ENCODE results near the gene LEFTY2. TPM values are rescaled to one million over a fixed set of nuclear protein-coding genes. Genes with fewer than 3 reads are reported as not detected.

Gene LEFTY2
- total and polyA plus RNA-seq, 2 of the 4 experiments (the other 2 are of a cell fraction), result not detected

GRCh38 chr1:225979421-225979820, 38.4 kb upstream of the LEFTY2 start:
- Histone ChIP-seq H3K56ac (ENCODE audit: extremely low read depth, insufficient read depth, low read length) (no peak overlapping the region), H3K36me3 (ENCODE audit: control insufficient read depth, insufficient read depth, low read length) (peaks cover 28% of the 10 kb centered on the region), H2AK9ac (replicated peaks; ENCODE audit: low read depth, low read length, poor library complexity) (no peak overlapping the region), H2BK120ac (ENCODE audit: low read depth, low read length) (no peak overlapping the region), H4K5ac (ENCODE audit: low read depth, low read length) (no peak overlapping the region), H2BK15ac (ENCODE audit: low read depth, low read length) (no peak overlapping the region), H3K9ac (ENCODE audit: low read depth, low read length) (no peak overlapping the region), H3K23ac (ENCODE audit: low read depth, low read length) (no peak overlapping the region), H2BK20ac (ENCODE audit: low read depth, low read length) (no peak overlapping the region), H3K27me3 (ENCODE audit: control insufficient read depth, insufficient read depth, low read length) (no peaks in the 10 kb centered on the region), H3K4me1 (ENCODE audit: control insufficient read depth, insufficient read depth, low read length) (no peaks in the 10 kb centered on the region), H3K4ac (ENCODE audit: low read depth, low read length) (no peak overlapping the region), H3K9me1 (ENCODE audit: insufficient read depth, low read length) (no peaks in the 10 kb centered on the region), H4K91ac (ENCODE audit: insufficient read depth, low read depth, low read length) (no peak overlapping the region), H3K18ac (ENCODE audit: low read depth, low read length) (no peak overlapping the region), H3K9me3 (ENCODE audit: control insufficient read depth, insufficient read depth, low read length) (peaks cover 4% of the 10 kb centered on the region; the same call in 1 of the 2 replicates), H2AK5ac (ENCODE audit: low read depth, low read length) (no peak overlapping the region), H3K27ac (ENCODE audit: insufficient read depth, low read length) (no peak overlapping the region), H2AFZ (replicated peaks; ENCODE audit: low read length, poor library complexity) (no peak overlapping the region), H2BK5ac (ENCODE audit: low read depth, low read length, poor library complexity, severe bottlenecking) (no peak overlapping the region), H3K79me1 (ENCODE audit: low read depth in 1 of 2, low read length in 2 of 2) (no peaks in the 10 kb centered on the region; a peak in 1 of 4 replicates), H3K4me3 (ENCODE audit: insufficient read depth, low read depth, low read length) (no peak overlapping the region), H4K20me1 (ENCODE audit: insufficient read depth, low read length) (no peaks in the 10 kb centered on the region), H3K4me2 (ENCODE audit: low read depth, low read length) (no peak overlapping the region), H3K14ac (replicated peaks; ENCODE audit: low read depth, low read length) (no peak overlapping the region), H4K8ac (ENCODE audit: low read depth in 2 of 2, low read length in 2 of 2) (no peak overlapping the region)
- no TSS peak for BruUV-seq (replicated peaks)
- in situ Hi-C loops (cut with MboI; ENCODE audit: low sequenced_read_pairs) (loop anchor here (10.0 kb wide), 1 partner anchor 665 kb away; no protein-coding TSS in a partner anchor), intact Hi-C loops (cut with micrococcal nuclease) (loop anchor here (5.0 to 10.0 kb wide), 4 partner anchors 57 to 1055 kb away; partner anchors contain the start of genes DNAH14, ENAH and PYCR2), dilution Hi-C loops (cut with HindIII; ENCODE audit: low sequenced_read_pairs, unreplicated experiment) (loop anchor here (25.0 kb wide), 1 partner anchor 517 kb away; no protein-coding TSS in a partner anchor)
- DNase-seq (no peak), ATAC-seq (ENCODE audit: low read depth) (no peak)
- ChIA-PET POLR2A (ENCODE audit: unreplicated experiment) (no interaction called here), CTCF (interaction anchor here (0.7 kb wide), 1 partner anchor 8 kb away, joined by 3 read pairs; no protein-coding TSS in a partner anchor)
- no CpG with 5 or more reads among the region's 1 CpG for WGBS, 2 experiments (ENCODE audit: extremely low coverage in 2 of 2, insufficient read length in 1 of 2)
- no peak for TF ChIP-seq ELK1 (IDR thresholded peaks at IDR 0.05; ENCODE audit: borderline replicate concordance, low read depth, low read length)
- no peak for TF ChIP-seq RAD21 (IDR thresholded peaks at IDR 0.05; ENCODE audit: low read length)
- no peak for TF ChIP-seq FOS (IDR thresholded peaks at IDR 0.05; ENCODE audit: low read depth, low read length)
- no peak for TF ChIP-seq MXI1 (IDR thresholded peaks at IDR 0.05; ENCODE audit: borderline replicate concordance, low read depth, low read length)
- TF ChIP-seq SMC3 (IDR thresholded peaks at IDR 0.05; ENCODE audit: low read depth, low read length), result no peak
- no peak for TF ChIP-seq CEBPB (IDR thresholded peaks at IDR 0.05; ENCODE audit: low read depth, low read length)
- no peak for TF ChIP-seq BHLHE40 (IDR thresholded peaks at IDR 0.05; ENCODE audit: low read depth, low read length)
- no peak for TF ChIP-seq MAFK (IDR thresholded peaks at IDR 0.05; ENCODE audit: low read depth, low read length)
- no peak for TF ChIP-seq USF2 (IDR thresholded peaks at IDR 0.05; ENCODE audit: low read depth, low read length)
- TF ChIP-seq RFX5 (IDR thresholded peaks at IDR 0.05; ENCODE audit: low read depth, low read length), result no peak
